HG03442 (cell line): Measurements from ENCODE around the gene MYLK4.

Experiments used
- ATAC-seq: cut with Tn5 transposase; IDR thresholded peaks from one replicate; pipeline ENCODE4 v1.9.1; 2021; ENCODE audit warnings: mild to moderate bottlenecking, moderate library complexity; ENCODE audit not compliant: unreplicated experiment

MYLK4 gene

GRCh38 chr6:2665146-2666070 lies 85.3 kb downstream of the MYLK4 start:
- ATAC-seq = no peak

- ATAC-seq = no peak
Measured at GRCh38 chr6:2663123-2663522, 87.6 kb downstream of the MYLK4 start.

- ATAC-seq = no peak
Measured at GRCh38 chr6:2661651-2662050, 89.1 kb downstream of the MYLK4 start.

- no peak for ATAC-seq
Measured at GRCh38 chr6:2659882-2660281, 90.8 kb downstream of the MYLK4 start.

- no peak for ATAC-seq
Measured at GRCh38 chr6:2659381-2659780, 91.3 kb downstream of the MYLK4 start.

- peak; percentile 82 for ATAC-seq
Measured at GRCh38 chr6:2658788-2659187, 91.9 kb downstream of the MYLK4 start.

GRCh38 chr6:2656460-2657079 lies 94.2 kb downstream of the MYLK4 start:
- ATAC-seq = no peak

GRCh38 chr6:2655844-2656433 lies 94.8 kb downstream of the MYLK4 start:
- no peak for ATAC-seq

- no peak for ATAC-seq
Measured at GRCh38 chr6:2653369-2654032, 97.2 kb downstream of the MYLK4 start.

- no peak for ATAC-seq
Measured at GRCh38 chr6:2652611-2653010, 98.1 kb downstream of the MYLK4 start.

GRCh38 chr6:2651961-2652360 lies 98.8 kb downstream of the MYLK4 start:
- no peak for ATAC-seq

GRCh38 chr6:2651536-2651935 lies 99.2 kb downstream of the MYLK4 start:
- ATAC-seq = no peak

- no peak for ATAC-seq
Measured at GRCh38 chr6:2646346-2646745, 104.4 kb downstream of the MYLK4 start.

- no peak for ATAC-seq
Measured at GRCh38 chr6:2643935-2644539, 106.7 kb downstream of the MYLK4 start.

- no peak for ATAC-seq
Measured at GRCh38 chr6:2643130-2643529, 107.6 kb downstream of the MYLK4 start.

GRCh38 chr6:2641044-2641725 lies 109.5 kb downstream of the MYLK4 start:
- peak; percentile 43 for ATAC-seq

GRCh38 chr6:2640551-2640950 lies 110.2 kb downstream of the MYLK4 start:
- no peak for ATAC-seq

GRCh38 chr6:2639896-2640295 lies 110.8 kb downstream of the MYLK4 start:
- no peak for ATAC-seq

GRCh38 chr6:2639167-2639566 lies 111.6 kb downstream of the MYLK4 start:
- no peak for ATAC-seq

GRCh38 chr6:2636672-2637071 lies 114.0 kb downstream of the MYLK4 start:
- no peak for ATAC-seq
